Myometrial cell (primary cell): Measurements from ENCODE around the gene MLLT1. TPM values are rescaled to one million over a fixed set of nuclear protein-coding genes. Genes with fewer than 3 reads are reported as not detected.

Source experiments
- total RNA-seq: library from RNA; depleted of rRNA; stranded (reverse); fragments of >200 nt; gene quantifications from 2 replicates; pipeline ENCODE4 v1.2.3, GENCODE V29; 2015

The MLLT1 gene, protein sequence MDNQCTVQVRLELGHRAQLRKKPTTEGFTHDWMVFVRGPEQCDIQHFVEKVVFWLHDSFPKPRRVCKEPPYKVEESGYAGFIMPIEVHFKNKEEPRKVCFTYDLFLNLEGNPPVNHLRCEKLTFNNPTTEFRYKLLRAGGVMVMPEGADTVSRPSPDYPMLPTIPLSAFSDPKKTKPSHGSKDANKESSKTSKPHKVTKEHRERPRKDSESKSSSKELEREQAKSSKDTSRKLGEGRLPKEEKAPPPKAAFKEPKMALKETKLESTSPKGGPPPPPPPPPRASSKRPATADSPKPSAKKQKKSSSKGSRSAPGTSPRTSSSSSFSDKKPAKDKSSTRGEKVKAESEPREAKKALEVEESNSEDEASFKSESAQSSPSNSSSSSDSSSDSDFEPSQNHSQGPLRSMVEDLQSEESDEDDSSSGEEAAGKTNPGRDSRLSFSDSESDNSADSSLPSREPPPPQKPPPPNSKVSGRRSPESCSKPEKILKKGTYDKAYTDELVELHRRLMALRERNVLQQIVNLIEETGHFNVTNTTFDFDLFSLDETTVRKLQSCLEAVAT
- total RNA-seq, result 22.5 and 23.9 TPM in 2 replicates

DNA sequence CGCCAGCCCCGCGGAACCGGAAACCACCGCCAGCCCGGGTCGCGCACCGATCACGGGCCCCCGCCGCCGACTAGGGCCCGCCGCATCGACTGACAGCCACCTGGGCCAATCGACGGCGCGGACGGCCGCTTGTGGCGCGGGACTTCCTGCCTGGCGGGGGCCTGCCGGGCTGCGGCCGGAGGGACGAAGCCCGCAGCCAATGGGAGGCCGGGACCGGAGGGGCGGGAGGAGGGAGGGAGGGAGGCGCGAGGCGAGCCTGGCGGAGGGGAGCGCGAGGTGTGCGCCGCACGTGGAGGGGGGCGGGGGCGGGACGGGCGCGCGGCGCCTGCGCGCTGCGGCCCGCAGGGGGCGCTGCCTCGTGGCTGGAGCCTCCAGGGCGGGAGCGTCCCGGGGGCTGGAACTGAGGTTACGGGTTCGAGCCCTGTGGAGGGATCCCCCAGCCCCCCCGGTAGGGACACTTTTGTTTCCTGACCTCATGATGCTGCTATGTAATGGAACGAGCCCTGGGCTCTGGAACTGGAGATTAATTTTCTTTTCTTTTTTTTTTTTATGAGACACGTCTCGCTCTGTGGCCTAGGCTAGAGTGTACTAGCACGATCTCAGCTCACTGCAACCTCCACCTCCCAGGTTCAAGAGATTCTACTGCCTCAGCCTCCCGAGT is at the start of gene MLLT1:
TSS of gene MLLT1 (minus strand) at position 45 of the 661 bp plus-strand sequence. CDS start 191 bp downstream, outside the sequence.

Other genes with a start within 250 kb of the MLLT1 start
- 3.2 and 8.9 TPM in 2 replicates for gene RFX2, start 169.5 kb downstream of the MLLT1 start, total RNA-seq
- not detected in 2 replicates for gene ACSBG2, start 144.3 kb downstream of the MLLT1 start, total RNA-seq
- gene ACER1, start 53.6 kb upstream of the MLLT1 start, total RNA-seq, result not detected in 2 replicates
- gene CLPP, start 81.6 kb upstream of the MLLT1 start, total RNA-seq, result 147 and 276 TPM in 2 replicates
- 46.3 and 69.2 TPM in 2 replicates for gene ALKBH7, start 92.8 kb upstream of the MLLT1 start, total RNA-seq
- gene PSPN, start 96.0 kb upstream of the MLLT1 start, total RNA-seq, result under 0.01 and 0.89 TPM in 2 replicates
- 41.6 and 49.9 TPM in 2 replicates for gene GTF2F1, start 113.2 kb upstream of the MLLT1 start, total RNA-seq
- 158 and 168 TPM in 2 replicates for gene KHSRP, start 144.8 kb upstream of the MLLT1 start, total RNA-seq
- gene SLC25A41, start 153.8 kb upstream of the MLLT1 start, total RNA-seq, result not detected in 2 replicates
- gene SLC25A23, start 179.8 kb upstream of the MLLT1 start, total RNA-seq, result 13.1 and 14.1 TPM in 2 replicates
- gene CRB3, start 184.3 kb upstream of the MLLT1 start, total RNA-seq, result not detected in 2 replicates
- 0.29 TPM in 1 of 2 replicates, not detected in the other for gene DENND1C, start 201.8 kb upstream of the MLLT1 start, total RNA-seq
- gene TUBB4A, start 222.3 kb upstream of the MLLT1 start, total RNA-seq, result not detected in 2 replicates